NCI-H2029 treated with DMSO at 0.1 percent for 48 hours (cell line): Measurements from ENCODE around the gene AHRR.
A peak's percentile ranks its signal among the peaks of the same experiment; 100 is the strongest.
"Not testable (repeated sequence)": the region's sequence is repeated elsewhere in the genome, so short reads cannot be mapped to it uniquely, and the experiment has no call there.

ENCODE experiments used
- DNase-seq: peaks from one replicate; lab custom pipeline; 2025; lab: John Stamatoyannopoulos, UW

Gene AHRR

GRCh38 chr5:321230-321725 lies at the start of gene AHRR:
Gene AHRR, plus strand, starts transcription at chr5:321714. Its CDS starts 22,189 bp downstream, at chr5:343903.
- no peak for DNase-seq

- DNase-seq = not testable (repeated sequence)
Observed at GRCh38 chr5:271828-272167, 49.7 kb upstream of the AHRR start.

DNA sequence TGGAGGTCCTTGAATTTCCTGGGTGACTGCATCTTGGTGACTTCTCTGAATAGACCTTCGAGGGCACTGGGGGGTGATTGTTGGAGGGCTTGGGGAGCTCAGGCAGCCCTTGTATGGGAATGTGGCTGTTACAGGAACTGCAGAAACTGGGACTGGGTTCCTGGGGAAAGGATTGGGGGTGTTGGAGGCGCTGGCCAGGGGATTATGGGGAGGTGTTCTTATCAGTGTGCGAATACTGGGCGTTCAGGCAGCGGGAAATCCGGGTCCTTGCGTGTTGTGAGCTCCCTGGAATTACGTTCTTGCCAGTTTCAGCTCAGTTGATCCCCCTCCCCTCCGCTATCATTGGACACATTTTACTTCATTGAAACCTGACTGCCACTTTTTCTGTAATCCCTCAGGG lies 48.4 kb upstream of the AHRR start:
- DNase-seq = not testable (repeated sequence)

GRCh38 chr5:273491-273890 lies 48.0 kb upstream of the AHRR start:
- not testable (repeated sequence) for DNase-seq

DNA sequence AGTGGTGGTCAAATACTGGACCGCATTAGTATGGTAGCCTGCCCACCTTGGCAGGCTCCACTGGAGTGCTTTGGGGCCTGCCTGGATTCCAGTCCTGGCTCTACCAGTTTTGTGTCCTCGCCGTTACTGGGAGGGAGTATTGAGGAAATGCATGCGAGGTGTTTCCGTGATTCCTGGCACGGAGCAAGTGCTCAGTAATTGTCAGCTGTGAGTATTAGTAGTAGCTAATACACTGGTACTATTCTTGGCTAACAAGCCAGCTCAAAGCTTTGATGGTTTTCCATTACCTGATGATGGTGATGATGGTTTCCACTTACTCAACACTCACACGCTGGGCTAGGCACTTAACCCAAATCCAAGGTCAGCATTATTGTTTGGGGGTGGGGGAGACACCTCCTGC lies 47.2 kb upstream of the AHRR start:
- not testable (repeated sequence) for DNase-seq

DNA sequence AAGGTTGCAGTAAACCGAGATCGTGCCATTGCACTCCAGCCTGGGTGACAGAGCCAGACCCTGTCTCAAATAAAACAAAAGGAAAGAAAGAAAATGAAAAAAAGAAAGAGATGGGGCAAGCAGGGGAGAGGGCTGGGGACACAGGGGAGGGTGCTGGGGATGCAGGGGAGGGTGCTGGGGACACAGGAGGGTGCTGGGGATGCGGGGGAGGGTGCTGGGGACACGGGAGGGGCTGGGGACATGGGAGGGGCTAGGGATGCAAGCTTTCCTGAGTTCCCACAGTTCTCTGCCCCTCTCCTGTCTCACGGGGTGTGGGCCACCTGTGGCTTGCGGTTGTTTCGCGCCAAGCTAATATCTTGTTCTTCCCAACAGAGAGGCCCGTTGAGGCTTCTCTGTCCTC lies 42.9 kb upstream of the AHRR start:
- DNase-seq = no peak

- not testable (repeated sequence) for DNase-seq
Observed at GRCh38 chr5:279051-279665, 42.4 kb upstream of the AHRR start.

DNA sequence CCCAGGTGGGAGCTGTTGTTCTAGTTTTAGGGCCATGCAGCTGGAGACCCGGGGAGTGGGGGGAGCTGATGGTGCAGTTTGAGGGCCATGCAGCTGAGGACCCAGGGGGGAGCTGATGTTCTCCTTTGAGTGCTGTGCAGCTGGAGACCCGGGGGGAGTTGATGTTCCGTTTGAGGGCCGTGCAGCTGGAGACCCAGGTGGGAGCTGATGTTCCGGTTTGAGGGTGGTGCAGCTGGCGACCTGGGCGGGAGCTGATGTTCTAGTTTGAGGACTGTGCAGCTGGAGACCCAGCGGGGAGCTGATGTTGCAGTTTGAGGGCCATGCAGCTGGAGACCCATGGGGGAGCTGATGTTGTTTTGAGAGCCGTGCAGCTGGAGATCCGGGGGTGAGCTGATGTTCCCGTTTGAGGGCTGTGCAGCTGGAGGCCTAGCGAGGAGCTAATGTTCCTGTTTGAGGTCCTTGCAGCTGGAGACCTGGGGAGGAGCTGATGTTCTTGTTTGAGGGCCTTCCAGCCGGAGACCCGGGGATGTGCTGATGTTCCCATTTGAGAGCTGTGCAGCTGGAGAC lies 35.4 kb upstream of the AHRR start:
- no peak for DNase-seq

DNA sequence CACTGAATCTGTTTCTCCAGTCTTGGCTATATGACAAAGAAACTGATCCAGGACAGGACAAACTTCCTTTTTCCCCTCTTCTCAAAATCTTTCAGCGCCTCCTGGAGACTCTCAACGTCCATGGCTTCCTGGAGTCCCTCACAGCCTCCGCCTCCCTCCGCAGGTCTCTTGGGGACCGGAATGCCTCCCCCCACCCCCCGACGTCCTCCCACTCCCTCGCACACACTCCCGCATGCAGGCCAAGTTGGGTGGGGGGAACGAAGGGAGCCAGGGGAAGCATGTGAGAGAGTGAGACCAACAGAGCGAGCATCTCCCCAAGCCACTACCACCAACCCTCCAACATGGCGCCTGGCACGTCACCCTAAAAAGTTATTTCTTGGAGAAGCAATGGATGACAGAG lies 31.3 kb upstream of the AHRR start:
- DNase-seq = not testable (repeated sequence)

GRCh38 chr5:291345-291744 lies 30.2 kb upstream of the AHRR start:
- DNase-seq = not testable (repeated sequence)

DNA sequence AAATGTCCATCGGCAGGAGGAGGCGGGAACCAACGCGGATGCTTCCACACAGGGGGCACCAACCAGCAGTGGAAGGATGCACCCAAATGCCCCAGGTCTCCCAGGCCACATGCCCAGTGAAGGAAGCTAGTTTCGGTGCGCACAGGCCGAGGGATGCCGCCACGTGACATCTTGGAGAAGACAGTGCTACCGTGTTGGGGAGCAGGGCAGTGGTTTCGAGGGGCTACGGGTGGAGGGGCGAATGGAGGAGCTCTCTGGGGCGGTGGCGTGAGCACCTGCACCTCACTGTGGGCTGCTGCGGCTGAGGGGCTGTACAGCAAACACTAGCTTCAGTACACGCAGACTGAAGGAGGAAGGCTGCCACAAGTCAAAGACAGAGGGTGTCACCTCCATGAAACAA lies 26.7 kb upstream of the AHRR start:
- DNase-seq = not testable (repeated sequence)

DNA sequence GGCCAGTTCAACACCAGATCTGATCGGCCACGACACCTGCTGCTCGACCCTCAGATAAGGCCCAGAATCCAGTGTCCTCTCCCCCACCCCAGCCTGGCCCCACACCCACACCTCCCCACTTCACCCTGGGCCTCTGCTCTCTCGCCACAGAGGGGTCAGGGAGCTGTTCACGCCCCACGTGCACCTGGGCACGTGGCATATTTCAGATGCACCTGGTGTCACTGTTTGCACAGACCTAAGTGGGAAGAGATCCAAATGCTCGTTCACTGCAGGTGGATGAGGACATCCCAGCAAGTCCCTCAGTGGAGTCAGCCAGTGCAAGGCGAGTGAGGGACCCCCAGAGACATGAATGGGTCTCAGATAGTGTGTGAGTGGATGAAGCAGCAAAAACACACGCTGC lies 25.3 kb upstream of the AHRR start:
- DNase-seq = peak; percentile 25

DNA sequence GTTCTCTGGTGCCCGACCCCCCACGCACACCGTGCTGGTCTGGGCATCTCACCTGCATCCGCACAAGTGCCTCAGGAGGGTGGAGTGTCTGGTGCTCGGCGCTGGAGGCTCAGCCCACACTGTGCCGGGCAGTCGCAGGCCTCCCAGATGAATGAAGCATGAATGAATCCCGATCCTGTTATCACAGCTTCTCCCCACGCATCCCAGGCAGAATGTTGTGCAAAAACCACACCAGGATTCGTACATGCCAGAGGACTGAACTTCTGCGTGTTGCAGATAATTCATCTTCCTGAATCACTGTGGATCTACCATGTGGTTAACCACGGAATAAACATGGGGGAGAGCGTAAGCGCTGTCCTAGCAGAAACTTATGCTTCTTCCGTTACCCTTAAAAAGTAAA lies 24.6 kb upstream of the AHRR start:
- DNase-seq = not testable (repeated sequence)

GRCh38 chr5:297448-297847 lies 24.1 kb upstream of the AHRR start:
- not testable (repeated sequence) for DNase-seq

GRCh38 chr5:297991-298736 lies 23.4 kb upstream of the AHRR start:
- not testable (repeated sequence) for DNase-seq

- DNase-seq = no peak
Observed at GRCh38 chr5:298737-299125, 22.8 kb upstream of the AHRR start.

DNA sequence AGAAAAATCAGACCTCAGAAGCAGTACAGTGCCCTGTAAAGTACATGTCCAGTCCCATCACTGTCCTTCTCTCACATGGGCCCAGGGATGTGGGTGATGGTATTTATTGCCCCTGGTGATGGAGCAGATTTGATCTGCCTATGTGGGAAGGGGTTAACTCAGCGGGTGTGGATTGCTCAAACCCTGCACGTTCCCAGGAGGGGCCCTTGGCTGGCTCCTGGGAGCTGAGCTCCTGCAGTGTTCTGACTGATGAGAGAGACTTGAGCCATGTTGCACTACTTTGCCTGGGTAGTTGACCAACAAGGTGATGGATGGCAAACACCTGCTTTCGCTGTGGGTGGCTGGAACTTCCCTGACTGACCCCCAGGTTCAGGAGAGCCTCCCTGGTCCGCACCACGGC lies 21.6 kb upstream of the AHRR start:
- not testable (repeated sequence) for DNase-seq

- not testable (repeated sequence) for DNase-seq
Observed at GRCh38 chr5:300691-301435, 20.7 kb upstream of the AHRR start.

GRCh38 chr5:302416-302815 lies 19.1 kb upstream of the AHRR start:
- peak; percentile 46 for DNase-seq

- DNase-seq = no peak
Observed at GRCh38 chr5:302966-303365, 18.5 kb upstream of the AHRR start.

- DNase-seq = not testable (repeated sequence)
Observed at GRCh38 chr5:303741-304140, 17.8 kb upstream of the AHRR start.

DNA sequence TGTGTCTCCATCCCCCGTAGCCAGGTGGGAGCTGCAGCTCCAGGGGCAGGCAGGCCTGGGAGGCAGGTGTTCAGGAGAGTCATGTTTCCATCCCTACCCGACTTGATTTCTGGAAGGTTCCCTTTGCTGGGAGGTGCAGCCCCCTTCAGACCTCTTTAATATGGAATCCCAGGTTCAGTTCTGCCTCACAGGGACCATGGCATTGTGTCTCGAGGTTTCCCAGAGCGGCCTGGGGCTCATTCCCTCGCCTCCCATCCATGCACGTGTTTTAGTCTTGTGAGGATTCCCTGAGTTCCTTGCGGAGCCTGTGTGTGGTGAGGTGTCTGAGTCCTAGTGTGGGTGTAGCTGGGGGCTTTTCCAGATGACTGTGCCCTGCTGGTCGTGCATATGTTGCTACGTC lies 16.5 kb upstream of the AHRR start:
- no peak for DNase-seq

DNA sequence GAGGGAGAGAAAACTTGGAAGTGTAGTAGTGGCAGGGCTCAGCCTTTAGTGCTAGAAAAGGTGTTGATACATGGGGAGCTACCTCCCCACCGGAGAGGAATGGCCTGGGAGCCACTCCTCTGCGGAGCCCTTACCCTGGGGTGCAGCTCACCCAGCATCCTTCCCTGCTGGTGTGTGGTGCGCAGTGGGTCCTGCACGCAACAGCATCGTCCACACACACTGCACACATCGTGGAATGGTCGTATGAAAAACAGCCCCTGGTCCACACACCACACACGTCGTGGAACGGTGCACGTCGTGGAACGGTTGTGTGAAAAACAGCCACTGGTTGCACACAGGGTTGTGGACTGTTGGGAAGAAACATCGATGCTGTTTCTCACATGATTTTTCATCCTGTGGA lies 16.1 kb upstream of the AHRR start:
- no peak for DNase-seq
